ENCODE results near the gene ERP29.
A peak's percentile ranks its signal among the peaks of the same experiment; 100 is the strongest.

ERP29 gene

DNA sequence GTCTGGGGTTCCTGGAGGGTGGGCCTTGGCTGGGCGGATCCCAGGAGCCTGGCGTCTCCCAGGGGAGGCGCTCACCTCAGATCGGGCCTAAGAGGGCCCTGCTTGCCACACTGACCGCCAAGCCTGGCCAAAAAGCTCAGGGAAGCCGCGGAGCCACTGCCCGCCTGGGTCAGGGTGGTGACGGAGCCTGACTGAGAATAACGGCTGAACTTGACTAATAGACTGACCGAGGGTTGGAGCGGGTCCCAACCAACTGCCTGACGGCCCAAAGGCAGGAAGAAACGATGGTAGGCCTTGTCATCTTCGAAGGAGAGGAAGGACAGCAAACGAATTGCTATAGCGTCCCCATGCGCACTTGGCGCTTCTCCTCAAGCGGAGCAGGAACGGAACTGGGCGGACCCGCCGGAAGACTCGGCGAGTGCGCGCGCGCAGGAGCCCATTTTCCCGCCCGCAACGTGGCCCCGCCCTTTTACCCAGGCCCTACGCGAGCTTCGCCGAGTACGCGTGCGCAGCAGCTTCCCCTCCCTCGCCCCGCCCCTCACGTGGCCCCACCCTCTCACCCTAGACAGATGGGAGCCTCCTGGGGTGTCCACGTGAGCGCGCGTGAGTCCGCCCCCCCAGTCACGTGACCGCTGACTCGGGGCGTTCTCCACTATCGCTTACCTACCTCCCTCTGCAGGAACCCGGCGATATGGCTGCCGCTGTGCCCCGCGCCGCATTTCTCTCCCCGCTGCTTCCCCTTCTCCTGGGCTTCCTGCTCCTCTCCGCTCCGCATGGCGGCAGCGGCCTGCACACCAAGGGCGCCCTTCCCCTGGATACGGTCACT lies at the start of gene ERP29, which contains the start of gene TMEM116:
TSS of gene ERP29 (plus strand) at position 652 of the 826 bp plus-strand sequence. CDS start at position 692, 40 bp downstream.
TSS of gene TMEM116 (minus strand) at position 391 of the 826 bp plus-strand sequence. CDS start 7,895 bp downstream, outside the sequence.
- peaks cover 7% of the 10 kb centered on the region; the same call in 1 of the 2 replicates for H3K36me3 ChIP-seq (ENCODE audit: insufficient read depth, low read length)
- H3K9me3 ChIP-seq (ENCODE audit: control insufficient read depth, insufficient read depth, low read length) = no peaks in the 10 kb centered on the region
- H3K9ac ChIP-seq (ENCODE audit: low read depth, low read length) = peak within 1 kb of the TSS; percentile 77
- peaks cover 8% of the 10 kb centered on the region for H3K4me1 ChIP-seq (ENCODE audit: insufficient read depth, low read length)

GRCh38 chr12:111964935-111965334 lies 48.3 kb upstream of the ERP29 start:
- Histone ChIP-seq H3K4me1 (ENCODE audit: insufficient read depth, low read length) (no peaks in the 10 kb centered on the region), H3K9me3 (ENCODE audit: control insufficient read depth, insufficient read depth, low read length) (no peaks in the 10 kb centered on the region), H3K9ac (ENCODE audit: low read depth, low read length) (no peak overlapping the region), H3K36me3 (ENCODE audit: insufficient read depth, low read length) (no peaks in the 10 kb centered on the region)

- H3K4me1 ChIP-seq (ENCODE audit: insufficient read depth, low read length) = no peaks in the 10 kb centered on the region
- H3K9ac ChIP-seq (ENCODE audit: low read depth, low read length) = no peak overlapping the region
- H3K9me3 ChIP-seq (ENCODE audit: control insufficient read depth, insufficient read depth, low read length) = no peaks in the 10 kb centered on the region
- H3K36me3 ChIP-seq (ENCODE audit: insufficient read depth, low read length) = no peaks in the 10 kb centered on the region; the same call in 1 of the 2 replicates
Measured at GRCh38 chr12:111971800-111972199, 41.4 kb upstream of the ERP29 start.

DNA sequence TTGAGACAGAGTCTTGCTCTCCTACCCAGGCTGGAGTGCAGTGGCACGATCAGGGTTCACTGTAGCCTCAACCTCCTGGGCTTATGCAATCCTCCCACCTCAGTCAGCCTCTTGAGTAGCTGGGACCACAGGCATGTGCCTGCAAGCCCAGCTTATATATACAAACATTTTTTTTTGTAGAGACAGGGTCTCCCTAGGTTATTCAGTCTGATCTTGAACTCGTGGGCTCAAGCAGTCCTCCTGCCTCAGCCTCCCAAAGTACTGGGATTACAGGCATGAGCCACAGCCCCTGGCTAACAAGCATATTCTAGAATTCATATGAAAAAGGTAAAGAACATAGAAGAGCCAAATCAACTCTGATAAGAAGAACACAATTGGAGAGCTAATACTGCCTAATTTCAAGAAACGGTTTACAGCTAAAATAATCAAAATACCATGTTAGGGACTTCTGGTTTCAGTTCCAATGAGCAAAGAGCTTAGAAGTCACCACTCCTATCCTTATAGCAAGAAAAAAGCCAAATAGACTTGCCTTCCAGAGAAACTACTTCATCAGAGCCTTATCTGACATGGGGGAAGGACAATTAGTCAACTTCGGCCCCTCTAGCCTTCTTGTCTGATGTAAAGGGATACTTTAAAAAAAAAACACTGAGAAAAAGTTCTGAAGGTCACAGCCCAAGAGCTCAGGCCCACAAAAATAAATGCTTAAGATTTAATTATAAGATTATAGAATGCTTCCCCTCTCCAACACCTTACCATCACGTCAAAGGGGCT lies 37.9 kb upstream of the ERP29 start:
- no peaks in the 10 kb centered on the region; the same call in 1 of the 2 replicates for H3K36me3 ChIP-seq (ENCODE audit: insufficient read depth, low read length)
- H3K9me3 ChIP-seq (ENCODE audit: control insufficient read depth, insufficient read depth, low read length) = no peaks in the 10 kb centered on the region
- H3K4me1 ChIP-seq (ENCODE audit: insufficient read depth, low read length) = no peaks in the 10 kb centered on the region
- H3K9ac ChIP-seq (ENCODE audit: low read depth, low read length) = no peak overlapping the region

DNA sequence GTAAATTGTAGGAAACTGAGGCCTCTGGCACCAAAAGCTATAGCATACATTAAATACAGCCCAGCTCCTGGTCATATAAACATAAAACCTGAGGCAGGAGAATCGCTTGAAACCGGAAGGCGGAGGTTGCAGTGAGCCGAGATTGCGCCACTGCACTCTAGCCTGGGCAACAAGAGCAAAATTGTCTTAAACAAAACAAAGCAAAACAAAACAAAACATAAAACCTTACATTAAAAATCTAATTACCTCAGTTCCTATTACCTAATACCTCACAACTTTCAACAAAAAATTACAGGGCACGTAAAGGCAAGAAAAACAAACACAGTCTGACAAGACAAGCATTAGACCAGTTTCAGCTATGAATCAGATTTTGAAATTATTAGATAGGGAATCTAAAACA lies 36.9 kb upstream of the ERP29 start:
- Histone ChIP-seq H3K9me3 (ENCODE audit: control insufficient read depth, insufficient read depth, low read length) (no peaks in the 10 kb centered on the region), H3K36me3 (ENCODE audit: insufficient read depth, low read length) (no peaks in the 10 kb centered on the region; the same call in 1 of the 2 replicates), H3K4me1 (ENCODE audit: insufficient read depth, low read length) (no peaks in the 10 kb centered on the region), H3K9ac (ENCODE audit: low read depth, low read length) (no peak overlapping the region)

GRCh38 chr12:111976860-111977259 lies 36.4 kb upstream of the ERP29 start:
- no peaks in the 10 kb centered on the region; the same call in 1 of the 2 replicates for H3K36me3 ChIP-seq (ENCODE audit: insufficient read depth, low read length)
- H3K9me3 ChIP-seq (ENCODE audit: control insufficient read depth, insufficient read depth, low read length) = no peaks in the 10 kb centered on the region
- no peak overlapping the region for H3K9ac ChIP-seq (ENCODE audit: low read depth, low read length)
- H3K4me1 ChIP-seq (ENCODE audit: insufficient read depth, low read length) = no peaks in the 10 kb centered on the region

DNA sequence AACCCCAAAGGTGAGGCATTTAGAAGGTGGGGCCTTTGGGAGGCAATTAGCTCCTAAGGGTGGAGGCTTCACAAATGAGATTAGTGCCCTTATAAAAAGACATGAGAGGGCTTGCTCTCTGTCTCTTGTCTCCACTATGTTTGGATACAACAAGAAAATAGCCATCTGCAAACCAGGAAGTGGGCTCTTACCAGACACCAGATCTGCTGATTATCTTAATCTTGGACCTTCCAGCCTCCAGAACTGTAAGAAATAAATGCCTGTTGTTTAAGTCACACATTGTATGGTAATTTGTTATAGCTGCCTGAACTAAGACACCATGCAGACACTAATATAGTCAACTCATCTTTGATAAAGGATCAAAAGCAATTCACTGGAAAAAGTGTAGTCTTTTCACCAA lies 34.7 kb upstream of the ERP29 start:
- no peaks in the 10 kb centered on the region for H3K36me3 ChIP-seq (ENCODE audit: insufficient read depth, low read length)
- H3K9me3 ChIP-seq (ENCODE audit: control insufficient read depth, insufficient read depth, low read length) = no peaks in the 10 kb centered on the region
- H3K9ac ChIP-seq (ENCODE audit: low read depth, low read length) = no peak overlapping the region
- no peaks in the 10 kb centered on the region for H3K4me1 ChIP-seq (ENCODE audit: insufficient read depth, low read length)

- no peaks in the 10 kb centered on the region for H3K36me3 ChIP-seq (ENCODE audit: insufficient read depth, low read length)
- no peaks in the 10 kb centered on the region for H3K9me3 ChIP-seq (ENCODE audit: control insufficient read depth, insufficient read depth, low read length)
- H3K4me1 ChIP-seq (ENCODE audit: insufficient read depth, low read length) = no peaks in the 10 kb centered on the region
- H3K9ac ChIP-seq (ENCODE audit: low read depth, low read length) = no peak overlapping the region
Measured at GRCh38 chr12:111980598-111980997, 32.6 kb upstream of the ERP29 start.

DNA sequence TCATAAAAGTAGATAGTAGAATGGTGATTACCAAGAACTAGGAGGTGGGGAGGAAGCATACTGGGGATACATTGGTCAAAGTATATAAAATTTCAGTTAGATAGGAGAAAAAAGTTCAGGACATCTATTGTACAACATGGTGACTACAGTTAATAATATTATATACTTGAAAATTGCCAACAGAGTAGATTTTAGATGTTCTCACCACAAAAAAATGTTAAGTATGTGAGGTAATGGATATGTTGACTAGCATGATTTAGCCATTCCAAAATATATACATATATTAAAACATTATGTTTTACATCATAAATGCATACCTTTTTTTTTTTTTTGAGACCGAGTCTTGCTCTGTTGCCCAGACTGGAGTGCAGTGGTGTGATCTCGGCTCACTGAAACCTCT lies 31.2 kb upstream of the ERP29 start:
- Histone ChIP-seq H3K9me3 (ENCODE audit: control insufficient read depth, insufficient read depth, low read length) (no peaks in the 10 kb centered on the region), H3K4me1 (ENCODE audit: insufficient read depth, low read length) (no peaks in the 10 kb centered on the region)

GRCh38 chr12:111984820-111985219 lies 28.4 kb upstream of the ERP29 start:
- Histone ChIP-seq H3K36me3 (ENCODE audit: insufficient read depth, low read length) (no peaks in the 10 kb centered on the region), H3K9me3 (ENCODE audit: control insufficient read depth, insufficient read depth, low read length) (no peaks in the 10 kb centered on the region), H3K9ac (ENCODE audit: low read depth, low read length) (no peak overlapping the region), H3K4me1 (ENCODE audit: insufficient read depth, low read length) (no peaks in the 10 kb centered on the region)

More for the DNA sequence above, 31.2 kb upstream of the ERP29 start:
- H3K36me3 ChIP-seq (ENCODE audit: insufficient read depth, low read length) = no peaks in the 10 kb centered on the region
- H3K9ac ChIP-seq (ENCODE audit: low read depth, low read length) = no peak overlapping the region

DNA sequence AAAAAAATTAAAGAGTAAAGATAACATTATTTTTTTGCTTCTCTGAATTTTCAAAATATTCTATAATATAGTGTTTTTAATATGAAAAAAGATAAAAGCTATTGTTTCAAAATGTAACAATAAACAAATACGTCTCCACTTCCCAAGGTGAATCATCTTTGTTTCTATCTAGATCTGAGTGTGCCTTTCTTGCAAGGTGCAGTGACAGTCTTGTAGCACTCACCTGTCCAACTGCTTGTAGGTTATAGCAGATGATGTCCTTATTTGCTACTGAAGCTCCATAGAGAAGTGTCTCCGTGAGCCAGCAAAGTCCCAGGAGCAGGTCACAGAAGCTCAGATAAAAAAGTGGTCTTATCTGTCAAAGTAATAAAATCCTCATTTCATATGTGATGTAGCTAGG lies 21.7 kb upstream of the ERP29 start:
- no peaks in the 10 kb centered on the region for H3K4me1 ChIP-seq (ENCODE audit: insufficient read depth, low read length)
- no peaks in the 10 kb centered on the region for H3K9me3 ChIP-seq (ENCODE audit: control insufficient read depth, insufficient read depth, low read length)
- H3K9ac ChIP-seq (ENCODE audit: low read depth, low read length) = no peak overlapping the region
- H3K36me3 ChIP-seq (ENCODE audit: insufficient read depth, low read length) = no peaks in the 10 kb centered on the region

DNA sequence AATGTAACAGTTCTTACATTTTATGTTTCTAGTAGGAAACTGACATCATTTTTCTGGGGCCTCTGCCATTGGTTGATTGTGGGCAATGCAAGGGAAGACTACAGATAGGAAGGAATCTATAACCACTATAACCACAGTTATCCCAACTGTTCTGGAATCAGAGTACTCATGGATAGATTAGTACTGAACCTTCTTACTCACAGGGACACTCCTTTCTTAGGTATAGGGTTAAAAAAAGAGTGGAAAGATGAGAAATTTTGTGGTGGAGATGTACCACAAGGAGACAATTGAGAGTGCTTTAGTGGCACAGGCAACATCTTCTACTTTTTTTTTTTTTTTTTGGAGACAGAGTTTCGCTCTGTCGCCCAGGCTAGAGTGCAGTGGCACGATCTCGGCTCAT lies 21.3 kb upstream of the ERP29 start:
- Histone ChIP-seq H3K9me3 (ENCODE audit: control insufficient read depth, insufficient read depth, low read length) (no peaks in the 10 kb centered on the region), H3K36me3 (ENCODE audit: insufficient read depth, low read length) (no peaks in the 10 kb centered on the region), H3K9ac (ENCODE audit: low read depth, low read length) (no peak overlapping the region), H3K4me1 (ENCODE audit: insufficient read depth, low read length) (no peaks in the 10 kb centered on the region)

GRCh38 chr12:111992464-111992863 lies 20.8 kb upstream of the ERP29 start:
- Histone ChIP-seq H3K4me1 (ENCODE audit: insufficient read depth, low read length) (no peaks in the 10 kb centered on the region), H3K36me3 (ENCODE audit: insufficient read depth, low read length) (no peaks in the 10 kb centered on the region), H3K9me3 (ENCODE audit: control insufficient read depth, insufficient read depth, low read length) (no peaks in the 10 kb centered on the region), H3K9ac (ENCODE audit: low read depth, low read length) (no peak overlapping the region)

- Histone ChIP-seq H3K9me3 (ENCODE audit: control insufficient read depth, insufficient read depth, low read length) (no peaks in the 10 kb centered on the region), H3K36me3 (ENCODE audit: insufficient read depth, low read length) (no peaks in the 10 kb centered on the region), H3K4me1 (ENCODE audit: insufficient read depth, low read length) (no peaks in the 10 kb centered on the region), H3K9ac (ENCODE audit: low read depth, low read length) (no peak overlapping the region)
Measured at GRCh38 chr12:111993292-111994150, 19.7 kb upstream of the ERP29 start.
